ENCODE results near the gene LRPAP1.

The LRPAP1 gene

GRCh38 chr4:3486541-3487540, 45.4 kb downstream of the LRPAP1 start:
- in situ Hi-C loops (cut with MboI; ENCODE audit: low pct_unique_long_range_greater_than_20kb, low sequenced_read_pairs, unreplicated experiment), result no loop called here
- DNase-seq (ENCODE audit: low spot score), result no peak
- TF ChIP-seq CTCF (IDR thresholded peaks at IDR 0.05; ENCODE audit: extremely low read depth, insufficient read depth, missing control alignments), result no peak

GRCh38 chr4:3485886-3486540, 46.2 kb downstream of the LRPAP1 start:
- TF ChIP-seq CTCF (IDR thresholded peaks at IDR 0.05; ENCODE audit: extremely low read depth, insufficient read depth, missing control alignments), result no peak
- in situ Hi-C loops (cut with MboI; ENCODE audit: low pct_unique_long_range_greater_than_20kb, low sequenced_read_pairs, unreplicated experiment), result no loop called here
- DNase-seq (ENCODE audit: low spot score), result no peak

- in situ Hi-C loops (cut with MboI; ENCODE audit: low pct_unique_long_range_greater_than_20kb, low sequenced_read_pairs, unreplicated experiment), result no loop called here
- no peak for DNase-seq (ENCODE audit: low spot score)
- TF ChIP-seq CTCF (IDR thresholded peaks at IDR 0.05; ENCODE audit: extremely low read depth, insufficient read depth, missing control alignments), result no peak
Measured at GRCh38 chr4:3485011-3485791, 47.0 kb downstream of the LRPAP1 start.

- no peak for TF ChIP-seq CTCF (IDR thresholded peaks at IDR 0.05; ENCODE audit: extremely low read depth, insufficient read depth, missing control alignments)
- DNase-seq (ENCODE audit: low spot score), result no peak
- in situ Hi-C loops (cut with MboI; ENCODE audit: low pct_unique_long_range_greater_than_20kb, low sequenced_read_pairs, unreplicated experiment), result no loop called here
Measured at GRCh38 chr4:3484057-3484973, 47.9 kb downstream of the LRPAP1 start.

- in situ Hi-C loops (cut with MboI; ENCODE audit: low pct_unique_long_range_greater_than_20kb, low sequenced_read_pairs, unreplicated experiment), result no loop called here
- no peak for DNase-seq (ENCODE audit: low spot score)
- TF ChIP-seq CTCF (IDR thresholded peaks at IDR 0.05; ENCODE audit: extremely low read depth, insufficient read depth, missing control alignments), result no peak
Measured at GRCh38 chr4:3483471-3483921, 48.7 kb downstream of the LRPAP1 start.

Data from GM13977 (cell line).